HG02571 (cell line): ENCODE data around the gene RFPL4AL1.
"Not testable (repeated sequence)": the region's sequence is repeated elsewhere in the genome, so short reads cannot be mapped to it uniquely, and the experiment has no call there.

Experiments
- ATAC-seq: cut with Tn5 transposase; IDR thresholded peaks from one replicate; pipeline ENCODE4 v1.9.1; 2021; ENCODE audit warnings: mild to moderate bottlenecking, moderate library complexity; ENCODE audit not compliant: unreplicated experiment

The RFPL4AL1 gene

DNA sequence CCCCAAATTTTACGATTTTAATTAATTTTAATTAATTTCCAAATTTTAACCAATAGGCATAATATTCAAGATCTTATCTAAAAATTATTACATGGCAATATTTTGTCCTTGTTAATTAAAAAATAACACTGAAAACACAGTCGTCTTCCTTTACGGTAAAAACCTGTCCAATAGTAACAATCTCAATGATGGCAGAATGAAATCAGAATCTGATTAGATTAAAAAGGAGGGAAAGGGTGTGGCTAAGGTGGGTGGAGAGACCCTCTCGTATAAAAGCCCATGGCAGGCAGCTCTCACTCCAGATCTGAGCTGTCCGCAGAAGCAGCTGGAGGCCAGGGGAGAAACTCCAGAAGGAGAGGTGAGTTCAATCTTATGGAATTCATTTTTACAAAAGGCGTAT, at the start of gene RFPL4AL1:
Gene RFPL4AL1, plus strand, starts transcription at position 301 of the 400 bp plus-strand sequence. CDS start 2,687 bp downstream, outside the sequence.
- not testable (repeated sequence) for ATAC-seq

DNA sequence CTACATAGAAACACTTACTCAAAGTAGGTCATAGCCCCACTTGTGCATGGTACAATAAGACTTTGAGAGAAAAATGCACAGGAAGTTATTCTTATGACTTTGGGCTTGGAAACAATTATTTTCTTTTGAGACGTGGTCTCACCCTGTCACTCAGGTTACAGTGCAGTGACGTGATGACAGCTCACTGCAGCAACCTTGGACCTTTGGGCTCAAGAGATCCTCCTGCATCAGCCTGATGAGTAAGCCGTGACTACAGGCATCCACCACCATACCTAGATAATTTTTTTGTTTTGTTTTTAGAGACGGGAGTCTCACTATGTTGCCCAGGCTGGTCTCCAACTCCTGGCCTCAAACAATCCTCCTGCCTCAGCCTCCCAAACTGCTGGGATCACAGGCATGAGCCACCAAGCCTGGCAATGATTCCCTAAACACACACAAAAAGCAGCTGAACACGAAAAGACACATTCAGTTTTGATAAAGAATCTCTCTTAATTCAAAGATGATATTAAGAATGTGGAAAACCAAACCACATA, 48.6 kb upstream of the RFPL4AL1 start:
- no peak for ATAC-seq

DNA sequence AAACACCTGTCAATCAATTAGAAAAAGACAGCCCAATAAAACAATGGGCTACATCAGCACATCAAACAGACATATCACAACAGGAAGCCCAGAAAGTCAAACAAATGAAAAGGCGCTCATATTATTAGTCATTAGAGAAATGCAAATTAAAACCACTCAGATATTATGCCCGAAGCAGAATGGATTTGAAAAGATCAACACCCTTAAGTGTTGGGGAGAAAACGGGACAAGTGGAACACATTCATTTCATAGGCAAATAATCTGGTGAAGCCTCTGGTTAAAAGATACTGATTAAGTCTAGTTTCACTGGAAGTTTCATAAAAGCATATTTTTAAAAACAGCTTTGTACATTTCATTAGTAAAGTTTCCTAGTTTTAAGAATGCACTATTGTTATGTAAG, 48.1 kb upstream of the RFPL4AL1 start:
- no peak for ATAC-seq

DNA sequence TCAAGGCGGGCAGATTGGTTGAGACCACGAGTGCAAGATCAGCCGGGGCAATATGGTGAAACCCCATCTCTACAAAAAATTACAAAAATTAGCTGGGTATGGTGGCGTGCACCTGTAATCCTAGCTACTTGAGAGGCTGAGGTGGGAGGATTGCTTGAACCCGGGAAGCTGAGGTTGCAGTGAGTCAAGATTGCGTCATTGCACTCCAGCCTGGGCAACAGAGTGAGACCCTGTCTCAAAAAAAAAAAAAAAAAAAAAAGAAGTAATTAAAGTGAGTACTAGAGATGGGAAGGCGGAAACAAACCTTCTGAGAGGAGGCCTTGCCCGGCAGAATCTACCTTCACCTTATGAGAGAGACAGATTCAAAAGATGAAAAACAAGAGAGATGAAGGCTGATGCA, 45.4 kb upstream of the RFPL4AL1 start:
- ATAC-seq, result no peak

DNA sequence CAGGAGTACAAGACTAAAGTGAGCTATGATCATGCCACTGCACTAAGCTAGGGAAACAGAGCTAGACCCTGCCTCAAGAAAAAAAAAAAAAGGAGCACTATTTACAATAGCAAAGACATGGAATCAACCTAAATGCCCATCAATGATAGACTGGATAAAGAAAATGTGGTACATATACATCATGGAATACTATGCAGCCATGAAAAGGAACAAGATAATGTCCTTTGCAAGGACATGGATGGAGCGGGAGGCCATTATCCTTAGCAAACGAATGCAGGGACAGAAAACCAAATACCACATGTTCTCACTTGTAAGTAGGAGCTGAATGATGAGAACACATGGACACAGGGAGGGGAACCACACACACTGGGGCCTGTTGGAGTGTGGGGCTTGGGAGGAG, 38.5 kb upstream of the RFPL4AL1 start:
- ATAC-seq, result not testable (repeated sequence)

DNA sequence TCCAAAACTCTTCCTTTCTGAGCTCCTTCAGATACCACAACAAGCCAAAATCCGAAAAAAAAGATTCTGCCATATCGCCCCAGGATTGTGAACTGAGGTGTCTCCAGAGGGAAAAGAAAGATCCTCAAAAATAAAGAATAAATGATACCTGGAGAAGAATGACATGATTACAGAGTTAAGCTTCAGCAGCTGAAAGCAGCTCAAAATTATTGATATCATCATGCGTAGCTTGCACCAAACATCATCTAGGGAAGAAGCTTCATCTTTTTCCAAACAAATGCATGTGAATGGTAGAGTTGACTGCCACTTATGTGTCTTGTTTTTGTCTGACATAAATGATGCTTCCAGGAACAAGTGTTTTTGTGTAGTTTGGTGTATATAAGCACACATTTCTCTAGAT, 30.6 kb upstream of the RFPL4AL1 start, which contains the start of gene NLRP9:
Gene NLRP9, minus strand, starts transcription at position 101 of the 400 bp plus-strand sequence. Its CDS starts 28 bp downstream, at position 73.
- ATAC-seq, result no peak

DNA sequence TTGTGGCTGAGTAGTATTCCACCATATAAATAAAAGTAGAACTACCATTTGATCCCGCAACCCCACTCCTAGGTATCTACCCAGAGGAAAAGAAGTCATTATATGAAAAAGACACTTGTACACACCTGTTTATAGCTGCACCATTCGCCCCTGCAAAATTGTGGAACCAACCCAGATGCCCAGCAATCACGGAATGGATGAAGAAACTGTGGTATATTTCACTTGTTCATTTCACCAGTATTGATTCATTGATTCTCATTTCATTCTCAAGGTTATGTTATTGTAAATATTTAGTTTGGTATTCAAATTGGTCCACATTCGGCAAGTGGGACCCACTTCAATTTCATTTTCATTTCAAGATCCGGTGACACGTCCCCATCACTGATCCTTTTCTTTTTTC, 18.2 kb upstream of the RFPL4AL1 start:
- no peak for ATAC-seq

DNA sequence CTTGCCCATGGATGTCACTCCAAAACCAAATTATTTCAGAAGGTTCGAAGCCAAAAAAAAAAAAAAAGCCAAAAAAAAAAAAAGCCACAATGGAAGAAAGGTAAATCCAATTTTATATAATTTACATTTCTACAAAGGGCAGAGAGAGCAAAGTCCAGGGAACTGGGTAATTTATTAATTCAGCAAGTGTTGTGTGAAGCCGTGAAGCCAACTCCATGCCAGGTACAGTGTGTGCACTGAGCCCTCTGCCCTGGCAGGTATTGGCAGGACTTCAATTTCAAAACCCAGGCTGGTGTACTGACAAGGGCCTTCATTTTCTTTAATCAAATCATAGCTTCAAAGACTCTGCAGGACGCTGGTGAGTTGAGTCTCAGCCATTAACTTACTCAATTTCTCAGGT, 15.5 kb upstream of the RFPL4AL1 start:
- ATAC-seq, result no peak

DNA sequence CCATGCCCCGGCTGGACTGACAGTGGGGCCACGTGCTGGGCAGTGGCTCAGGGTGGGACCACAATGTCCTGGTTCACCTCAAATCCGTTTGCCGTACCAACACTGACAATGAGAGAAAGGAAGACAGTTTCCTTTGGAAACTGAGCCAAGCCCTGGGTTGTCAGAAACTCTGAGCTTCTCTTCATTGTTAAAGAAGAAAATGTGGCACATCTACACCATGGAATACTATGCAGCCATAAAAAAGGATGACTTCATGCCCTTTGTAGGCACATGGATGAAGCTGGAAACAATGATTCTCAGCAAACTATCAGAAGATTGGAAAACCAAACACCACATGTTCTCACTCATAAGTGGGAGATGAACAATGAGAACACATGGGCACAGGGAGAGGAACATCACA, 12.1 kb upstream of the RFPL4AL1 start:
- ATAC-seq, result not testable (repeated sequence)

DNA sequence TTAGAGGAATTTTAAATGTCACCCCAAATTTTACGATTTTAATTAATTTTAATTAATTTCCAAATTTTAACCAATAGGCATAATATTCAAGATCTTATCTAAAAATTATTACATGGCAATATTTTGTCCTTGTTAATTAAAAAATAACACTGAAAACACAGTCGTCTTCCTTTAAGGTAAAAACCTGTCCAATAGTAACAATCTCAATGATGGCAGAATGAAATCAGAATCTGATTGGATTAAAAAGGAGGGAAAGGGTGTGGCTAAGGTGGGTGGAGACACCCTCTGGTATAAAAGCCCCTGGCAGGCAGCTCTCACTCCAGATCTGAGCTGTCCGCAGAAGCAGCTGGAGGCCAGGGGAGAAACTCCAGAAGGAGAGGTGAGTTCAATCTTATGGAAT, 10.1 kb upstream of the RFPL4AL1 start, which contains the start of gene RFPL4A:
Gene RFPL4A, plus strand, starts transcription at position 301 of the 400 bp plus-strand sequence. CDS start 2,704 bp downstream, outside the sequence.
- ATAC-seq, result not testable (repeated sequence)

DNA sequence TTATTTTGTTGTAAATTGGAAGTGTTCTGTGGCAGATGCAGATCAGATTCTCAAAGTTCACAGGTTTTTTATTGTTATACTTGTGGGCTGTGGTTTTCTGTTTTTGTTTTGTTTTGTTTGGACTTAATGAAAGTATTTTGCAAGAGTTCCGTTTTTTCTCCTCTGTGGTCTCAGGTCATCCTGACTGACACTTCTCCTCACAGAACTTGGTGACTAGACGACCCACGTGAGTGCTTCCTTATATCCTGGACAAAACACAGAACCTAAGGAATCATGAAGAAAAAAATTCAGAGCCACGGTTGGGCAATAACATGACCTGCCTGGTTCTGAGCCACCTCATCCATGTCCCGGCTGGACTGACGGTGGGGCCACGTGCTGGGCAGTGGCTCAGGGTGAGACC, 2.5 kb upstream of the RFPL4AL1 start:
- ATAC-seq, result no peak

DNA sequence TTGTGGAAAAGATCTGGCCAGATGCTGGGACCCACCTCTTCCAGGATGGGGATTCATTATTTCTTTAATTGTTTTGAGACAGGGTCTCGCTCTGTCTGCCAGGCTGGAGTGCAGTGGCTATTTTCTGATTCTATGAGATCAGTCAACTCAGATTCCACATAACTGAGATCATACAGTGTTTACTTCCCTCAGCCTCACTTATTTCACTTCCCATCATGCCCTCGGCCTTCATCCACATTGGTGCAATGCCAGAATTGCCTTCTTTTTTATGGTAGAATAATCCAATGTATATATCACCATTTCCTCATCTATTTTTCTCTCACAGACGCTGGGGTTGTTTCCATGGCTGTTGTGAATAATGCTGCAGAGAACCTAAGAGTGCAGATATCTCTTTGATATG, 714 bp downstream of the RFPL4AL1 start:
- not testable (repeated sequence) for ATAC-seq

DNA sequence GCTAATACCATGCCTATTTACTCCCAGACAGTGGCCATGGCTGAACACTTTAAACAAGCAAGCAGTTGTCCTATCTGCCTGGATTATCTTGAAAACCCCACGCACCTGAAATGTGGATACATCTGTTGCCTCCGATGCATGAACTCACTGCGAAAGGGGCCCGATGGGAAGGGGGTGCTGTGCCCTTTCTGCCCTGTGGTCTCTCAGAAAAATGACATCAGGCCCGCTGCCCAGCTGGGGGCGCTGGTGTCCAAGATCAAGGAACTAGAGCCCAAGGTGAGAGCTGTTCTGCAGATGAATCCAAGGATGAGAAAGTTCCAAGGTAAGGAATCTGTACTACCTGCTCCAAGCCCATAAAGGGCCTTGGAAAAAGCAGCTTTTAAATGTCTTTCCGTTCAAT, 8.6 kb downstream of the RFPL4AL1 start:
- no peak for ATAC-seq

DNA sequence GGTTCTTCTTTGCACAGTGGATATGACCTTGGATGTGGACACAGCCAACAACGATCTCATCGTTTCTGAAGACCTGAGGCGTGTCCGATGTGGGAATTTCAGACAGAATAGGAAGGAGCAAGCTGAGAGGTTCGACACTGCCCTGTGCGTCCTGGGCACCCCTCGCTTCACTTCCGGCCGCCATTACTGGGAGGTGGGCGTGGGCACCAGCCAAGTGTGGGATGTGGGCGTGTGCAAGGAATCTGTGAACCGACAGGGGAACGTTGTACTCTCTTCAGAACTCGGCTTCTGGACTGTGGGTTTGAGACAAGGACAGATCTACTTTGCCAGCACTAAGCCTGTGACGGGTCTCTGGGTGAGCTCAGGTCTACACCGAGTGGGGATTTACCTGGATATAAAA, 9.4 kb downstream of the RFPL4AL1 start:
- no peak for ATAC-seq

DNA sequence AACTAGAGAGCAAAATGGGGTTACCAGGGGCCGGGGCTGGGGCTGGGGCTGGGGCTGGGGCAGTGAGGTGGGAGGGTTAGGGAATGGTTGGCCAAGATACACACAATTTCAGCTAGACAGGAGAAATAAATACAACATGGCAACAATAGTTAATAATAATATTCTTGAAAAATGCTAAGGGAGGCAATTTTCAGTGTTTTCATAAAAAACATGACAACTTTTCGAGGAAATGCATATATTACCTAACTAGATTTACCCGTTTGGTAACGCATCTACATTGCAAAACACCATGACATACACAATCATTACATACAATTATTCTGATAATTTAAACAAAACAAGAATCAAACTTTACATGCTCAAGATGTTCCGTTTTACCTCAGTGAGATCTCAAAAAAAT, 12.2 kb downstream of the RFPL4AL1 start:
- no peak for ATAC-seq

DNA sequence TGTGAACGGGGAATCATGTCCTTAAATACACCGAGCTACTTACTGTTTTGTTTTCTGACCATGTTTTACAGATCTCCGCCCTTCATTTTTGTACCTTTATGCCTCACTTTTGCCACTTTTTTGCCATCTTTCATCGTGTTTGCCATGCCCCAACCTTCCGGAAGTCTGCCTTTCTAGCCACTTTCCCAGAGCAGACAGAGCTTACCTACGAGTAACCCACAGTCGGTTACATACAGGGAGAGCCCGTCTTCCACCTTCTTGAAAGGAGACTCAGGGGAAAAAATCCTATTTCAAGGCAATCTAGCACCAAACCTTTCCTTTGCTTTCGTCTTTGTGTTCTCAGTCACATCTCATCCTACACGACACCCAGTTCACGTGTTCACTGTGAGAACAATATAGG, 26.1 kb downstream of the RFPL4AL1 start:
- no peak for ATAC-seq

DNA sequence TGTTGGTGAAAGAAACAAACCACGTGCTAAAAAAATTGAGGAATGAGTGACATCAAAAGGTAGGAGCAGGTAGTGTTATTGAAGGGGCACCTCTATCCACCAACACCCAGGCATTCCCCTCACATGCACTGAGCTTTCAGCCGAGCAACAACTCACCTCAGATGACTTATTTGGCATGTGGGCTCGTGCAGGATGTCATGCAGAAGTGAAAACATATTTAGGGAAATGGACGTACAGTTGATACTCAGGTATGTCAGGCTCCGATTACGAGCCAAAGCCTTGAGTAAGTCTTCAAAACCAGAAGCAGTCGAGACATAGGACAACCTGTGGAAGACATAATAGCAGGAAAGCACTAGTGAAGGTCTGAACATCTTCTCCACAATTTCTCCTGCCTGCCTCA, 32.5 kb downstream of the RFPL4AL1 start:
- no peak for ATAC-seq

DNA sequence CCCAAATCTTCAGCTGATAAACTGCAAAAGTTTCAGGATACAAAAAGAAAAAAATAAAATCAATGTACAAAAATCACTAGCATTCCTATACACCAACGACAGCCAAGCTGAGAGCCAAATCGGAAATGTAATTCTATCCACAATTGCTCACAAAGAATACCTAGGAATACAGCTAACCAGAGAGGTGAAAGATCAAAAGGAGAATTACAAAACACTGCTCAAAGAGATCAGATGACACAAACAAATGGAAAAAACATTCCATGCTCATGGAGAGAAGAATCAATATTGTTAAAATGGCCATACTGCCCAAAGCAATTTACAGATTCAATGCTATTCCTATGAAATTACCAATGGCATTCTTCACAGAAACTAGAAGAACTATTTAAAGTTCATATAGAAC, 33.4 kb downstream of the RFPL4AL1 start:
- ATAC-seq, result no peak

DNA sequence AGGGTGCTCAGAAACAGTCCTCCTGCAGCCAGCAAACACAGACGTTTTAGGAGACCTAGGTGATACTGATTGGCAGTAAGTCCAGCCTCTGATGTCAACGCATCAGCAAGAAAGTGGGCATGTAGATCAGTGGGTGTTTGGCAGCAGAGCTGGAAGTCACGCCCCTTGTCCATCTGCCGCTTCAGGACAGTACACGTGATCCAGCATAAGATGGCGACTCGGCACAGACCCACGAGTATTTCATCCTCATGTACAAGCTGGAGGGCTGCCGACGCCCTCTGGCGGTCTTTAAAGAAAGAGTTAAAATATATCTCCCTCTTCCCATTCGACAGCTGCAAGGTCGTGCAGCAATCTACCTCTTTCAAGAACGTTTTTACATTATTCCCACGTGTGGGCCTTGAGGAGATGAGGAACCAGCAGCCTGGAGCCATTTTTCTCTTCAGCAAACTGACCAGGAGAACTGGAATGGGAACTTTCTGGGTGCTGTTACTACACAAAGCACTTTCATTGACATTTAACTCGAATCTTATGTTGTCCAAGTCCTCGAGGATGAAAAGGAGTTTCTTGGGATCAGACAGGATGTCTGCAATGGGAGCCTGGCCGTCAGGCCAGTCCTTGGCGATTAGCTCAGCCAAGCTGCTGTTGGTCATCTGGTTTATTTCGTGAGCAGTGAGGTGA, 40.6 kb downstream of the RFPL4AL1 start:
- no peak for ATAC-seq

DNA sequence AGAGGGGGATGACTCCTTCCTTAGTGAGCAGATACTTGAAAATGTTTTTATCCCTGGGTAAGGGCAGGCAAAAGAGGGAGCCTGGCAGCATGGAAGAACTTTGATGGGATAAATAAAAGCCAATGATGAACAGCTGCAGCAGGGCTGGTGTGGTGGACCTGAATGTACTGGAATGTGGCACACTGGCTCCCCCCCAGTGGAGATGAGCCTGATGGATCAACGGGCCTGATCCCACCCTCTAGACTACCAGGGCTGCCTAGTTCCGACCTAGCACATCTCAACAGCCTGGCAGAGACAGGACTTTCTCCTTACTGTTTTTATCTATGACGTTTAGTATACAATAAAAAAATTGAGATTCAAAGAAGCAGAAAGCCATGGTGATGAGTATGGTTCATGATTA, 42.4 kb downstream of the RFPL4AL1 start:
- ATAC-seq, result no peak

DNA sequence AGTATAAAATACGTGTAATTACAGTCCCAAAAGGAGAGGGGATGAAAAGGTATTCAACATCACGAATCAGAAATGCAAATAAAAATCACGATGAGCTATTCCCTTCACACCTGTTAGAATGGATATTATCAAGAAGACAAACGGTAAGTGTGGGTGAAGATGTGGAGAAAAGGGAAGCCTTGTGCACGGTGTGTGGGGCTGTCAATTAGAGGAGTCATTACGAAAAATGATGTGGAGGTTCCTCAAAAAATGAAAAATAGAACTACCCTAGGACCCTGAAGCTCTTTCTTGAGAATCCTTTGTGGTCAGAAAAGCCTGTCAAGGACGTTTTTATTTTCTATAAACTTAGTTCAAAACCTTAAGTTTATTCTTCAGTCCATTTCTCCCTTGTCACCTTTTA, 43.5 kb downstream of the RFPL4AL1 start:
- ATAC-seq, result no peak

DNA sequence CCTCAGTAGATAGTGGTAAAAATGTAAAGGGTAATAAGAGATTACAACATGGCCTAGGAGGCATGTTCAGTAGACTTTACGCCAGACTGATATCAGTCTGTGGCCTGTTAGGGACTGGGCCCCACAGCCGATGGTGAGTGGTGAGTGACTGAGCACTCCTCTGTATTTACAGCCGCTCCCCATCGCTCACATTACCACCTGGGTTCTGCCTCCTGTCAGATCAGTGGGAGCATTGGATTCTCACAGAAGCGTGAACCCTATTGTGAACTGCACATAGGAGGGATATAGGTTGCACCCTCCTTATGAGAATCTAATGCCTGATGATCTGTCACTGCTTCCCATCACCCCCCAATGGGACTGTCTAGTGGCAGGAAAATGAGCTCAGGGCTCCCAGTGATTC, 45.0 kb downstream of the RFPL4AL1 start:
- no peak for ATAC-seq

DNA sequence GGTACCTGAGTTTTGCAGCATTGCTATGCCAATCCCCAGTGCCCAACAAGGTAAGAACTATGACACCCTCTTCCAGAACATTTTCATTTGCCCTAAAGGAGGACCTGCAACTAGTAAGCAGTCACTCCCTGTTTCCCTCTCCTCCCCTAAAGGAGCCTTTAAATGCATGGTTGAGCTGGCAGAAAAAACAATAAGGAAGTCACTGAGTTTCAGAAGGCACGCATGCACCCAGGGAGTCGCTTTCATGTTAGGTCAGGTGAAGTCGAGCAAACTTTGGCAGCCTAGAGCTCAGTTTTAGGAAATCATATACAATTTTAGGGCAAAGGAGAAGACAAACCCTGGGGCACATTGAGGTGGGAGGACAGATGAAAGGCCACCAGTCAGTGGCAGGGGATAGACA, 51.1 kb downstream of the RFPL4AL1 start:
- no peak for ATAC-seq
